A204.1 (cell line): Measurements from ENCODE around the gene AEBP1.

Experiments
- FAIRE-seq: peaks from 2 replicates; lab custom pipeline; 2012; peaks lifted over from hg19 to GRCh38; lab: Jason Lieb, UNC

The AEBP1 gene

DNA sequence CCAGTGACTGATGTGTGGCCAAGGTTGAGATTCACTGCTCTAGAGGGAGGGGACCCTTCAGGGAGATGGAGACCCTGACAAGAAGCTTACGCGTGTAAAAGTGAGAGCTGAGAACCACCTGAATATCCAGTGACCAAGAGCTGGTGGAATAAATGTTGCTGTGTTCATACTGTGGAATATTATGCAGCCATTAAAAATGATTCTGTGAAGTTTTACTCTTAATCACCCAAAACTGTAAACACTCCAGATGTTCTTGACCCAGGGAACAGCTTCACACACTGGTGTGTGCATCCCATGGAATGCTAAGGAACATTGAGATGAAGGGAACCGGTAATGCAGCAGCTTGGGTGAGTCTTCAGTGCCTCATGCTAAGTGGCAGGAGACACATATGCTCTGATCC, 17.5 kb upstream of the AEBP1 start:
- no peak for FAIRE-seq

GRCh38 chr7:44087911-44088838, 16.0 kb upstream of the AEBP1 start:
- no peak for FAIRE-seq

GRCh38 chr7:44093102-44093641, 11.0 kb upstream of the AEBP1 start:
- no peak for FAIRE-seq

DNA sequence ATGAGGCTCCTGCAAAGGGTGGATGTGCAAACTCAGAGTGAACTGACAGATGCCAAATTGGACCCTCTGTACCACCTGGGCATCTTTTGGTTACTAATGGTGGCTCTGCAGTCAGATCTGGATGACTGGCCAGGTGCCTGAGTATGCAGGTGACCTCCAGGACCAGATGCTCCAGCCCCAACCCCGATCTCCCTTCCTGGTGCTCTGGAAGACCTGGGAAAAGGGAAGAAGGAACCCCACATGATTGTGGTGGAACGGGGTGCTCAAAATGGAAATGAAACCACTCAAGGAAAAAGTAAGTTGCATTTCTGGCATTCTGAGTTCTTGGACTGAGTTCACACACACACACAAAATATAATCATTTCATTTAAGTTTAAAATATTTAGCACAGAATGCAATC, 9.8 kb upstream of the AEBP1 start:
- FAIRE-seq, result no peak

- FAIRE-seq, result no peak
Measured at GRCh38 chr7:44094883-44095592, 9.1 kb upstream of the AEBP1 start.

DNA sequence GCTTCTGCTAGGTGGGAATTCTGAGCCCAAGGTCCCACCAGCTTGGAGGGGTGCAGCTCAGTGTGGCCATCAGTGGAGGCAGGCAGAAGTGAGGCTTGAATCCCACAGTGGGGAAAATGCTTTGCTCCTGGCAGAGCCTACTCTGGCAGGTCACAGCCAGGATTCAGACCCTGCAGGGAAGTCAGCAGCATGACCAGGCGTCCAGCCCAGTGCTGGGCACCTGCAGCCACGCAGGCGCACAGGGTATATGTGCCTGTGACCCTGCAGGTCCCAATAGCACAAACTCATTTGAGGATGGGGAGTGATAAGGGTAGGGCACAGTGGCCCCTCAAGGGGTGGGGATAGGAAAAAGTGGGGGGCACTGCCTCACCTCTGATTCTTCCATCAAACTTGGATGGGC, 8.4 kb upstream of the AEBP1 start:
- FAIRE-seq, result no peak

DNA sequence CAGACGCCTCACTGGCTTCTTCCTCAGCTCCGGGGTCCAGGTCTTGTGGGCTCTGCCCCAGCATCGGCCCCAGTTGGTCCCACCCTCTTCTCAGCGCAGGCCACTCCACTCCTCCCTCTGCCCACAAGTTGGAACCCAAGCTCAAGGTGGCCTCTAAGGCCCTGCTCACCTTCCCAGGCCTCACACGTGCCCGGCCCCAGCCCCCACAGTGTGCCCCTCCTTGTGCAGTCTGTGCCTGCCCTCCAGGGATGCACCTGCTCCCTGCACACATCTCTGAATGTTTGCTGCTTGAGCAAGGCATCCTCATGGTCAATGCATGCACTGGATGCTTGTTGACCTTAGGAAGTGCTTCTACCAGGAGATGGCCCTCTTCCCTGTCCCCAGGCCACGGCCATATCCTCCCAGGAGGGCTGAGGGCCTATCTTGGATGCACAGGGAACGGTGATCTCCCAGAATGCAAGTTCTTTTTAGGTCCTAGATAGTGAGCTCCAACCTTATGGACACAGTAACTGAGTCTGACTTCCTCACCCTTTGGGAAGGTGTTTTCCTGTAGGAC, 7.7 kb upstream of the AEBP1 start:
- FAIRE-seq, result no peak

- FAIRE-seq, result no peak
Measured at GRCh38 chr7:44097064-44097932, 6.8 kb upstream of the AEBP1 start.

- FAIRE-seq, result no peak
Measured at GRCh38 chr7:44098092-44099068, 5.8 kb upstream of the AEBP1 start.

DNA sequence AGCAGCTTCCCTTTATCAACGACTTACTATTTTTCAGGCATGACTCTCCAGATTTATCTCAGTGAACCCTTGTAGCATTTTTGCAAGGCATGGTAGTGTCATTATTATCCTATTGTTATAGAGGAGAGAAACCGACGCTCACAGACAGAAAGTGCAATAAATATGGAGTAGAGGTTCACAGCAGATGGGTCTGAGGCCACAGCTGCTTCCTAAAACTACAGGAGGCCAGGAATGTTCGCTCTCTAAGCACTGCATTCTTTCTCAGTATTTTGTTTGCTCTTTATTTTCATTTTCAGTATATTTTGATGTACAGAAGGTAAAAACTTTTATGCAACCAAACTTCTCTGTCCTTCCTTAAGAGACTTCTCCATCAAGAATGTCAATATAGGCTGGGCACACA, 4.5 kb upstream of the AEBP1 start:
- no peak for FAIRE-seq

GRCh38 chr7:44100458-44101302, 3.5 kb upstream of the AEBP1 start:
- FAIRE-seq, result no peak

- no peak for FAIRE-seq
Measured at GRCh38 chr7:44101303-44101965, 2.7 kb upstream of the AEBP1 start.

- no peak for FAIRE-seq
Measured at GRCh38 chr7:44101966-44102845, 1.9 kb upstream of the AEBP1 start.

- FAIRE-seq, result no peak
Measured at GRCh38 chr7:44102846-44103565, 1.1 kb upstream of the AEBP1 start.

- FAIRE-seq, result no peak
Measured at GRCh38 chr7:44103566-44103922, 601 bp upstream of the AEBP1 start.

- no peak for FAIRE-seq
Measured at GRCh38 chr7:44104860-44105771, 971 bp downstream of the AEBP1 start.

DNA sequence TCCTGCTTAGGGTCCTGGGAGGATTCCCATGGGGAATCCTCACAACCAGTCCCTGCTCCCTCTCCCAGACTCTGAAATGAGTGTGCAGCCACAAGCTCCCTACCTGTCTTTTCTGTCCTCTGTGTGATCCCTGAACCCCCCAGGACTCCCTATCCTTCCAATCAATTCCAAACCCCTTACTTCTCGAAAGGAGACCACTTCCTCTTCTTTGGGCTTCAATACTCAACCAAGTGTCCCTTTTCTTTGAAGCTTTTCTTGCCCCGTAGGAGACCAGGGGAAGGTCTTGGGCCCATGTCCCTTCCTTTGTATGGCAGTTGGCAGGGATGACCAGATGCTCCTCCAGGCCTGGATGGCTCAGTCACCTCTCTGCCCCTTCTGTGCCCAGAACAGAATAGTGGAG, 1.7 kb downstream of the AEBP1 start:
- no peak for FAIRE-seq
